Measurements from ENCODE around the gene CHMP5.

Gene CHMP5

DNA sequence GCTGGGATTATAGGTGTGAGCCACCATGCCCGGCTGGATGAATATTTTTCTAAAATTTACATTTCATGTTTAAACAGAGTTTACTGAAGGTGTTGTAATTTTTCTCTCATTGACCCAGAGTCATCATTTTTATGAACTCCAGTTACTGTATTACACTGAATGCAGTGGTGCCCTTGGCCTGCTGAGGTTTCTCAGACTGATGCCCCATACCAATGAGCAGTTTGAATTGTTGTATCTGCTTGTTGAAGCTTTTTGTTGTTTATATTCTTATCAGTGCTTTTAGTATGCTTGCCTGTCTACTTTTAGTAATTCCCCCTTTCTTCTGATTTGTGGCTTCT is 55.4 kb downstream of the CHMP5 start:
- DNase-seq: no peak

DNA sequence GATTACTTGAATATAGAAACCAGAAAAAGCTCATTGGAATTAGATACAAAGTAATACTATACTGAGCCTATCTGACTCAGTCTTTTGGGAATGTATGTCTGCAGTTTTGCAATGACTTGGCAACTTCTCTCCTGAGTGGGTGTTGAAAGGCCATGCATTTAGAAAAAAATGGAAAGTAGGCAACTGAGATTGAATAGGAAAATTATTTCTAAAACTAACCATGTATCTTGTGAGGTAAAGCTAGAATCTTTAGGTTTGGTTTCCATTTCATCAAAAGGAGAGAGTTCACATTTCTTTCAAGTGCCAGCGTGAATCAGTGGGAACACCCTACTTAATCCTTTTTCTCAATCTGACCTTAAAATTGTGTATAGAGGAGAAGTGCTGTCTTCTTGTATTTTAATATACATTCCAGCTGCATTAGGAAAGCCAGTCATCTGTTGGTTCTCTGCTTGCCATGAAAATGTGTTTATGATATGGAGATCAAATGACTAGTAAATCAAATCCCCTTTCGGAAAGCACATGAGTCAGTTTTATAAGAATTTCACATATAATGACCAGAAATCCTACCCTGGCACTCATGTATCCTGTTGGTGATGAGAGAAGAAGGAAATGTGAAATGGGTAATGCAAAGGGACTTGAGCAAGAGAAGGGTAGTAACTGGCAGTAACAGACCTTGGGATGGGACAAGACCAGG is 55.9 kb downstream of the CHMP5 start:
- DNase-seq: peak; percentile 98

DNA sequence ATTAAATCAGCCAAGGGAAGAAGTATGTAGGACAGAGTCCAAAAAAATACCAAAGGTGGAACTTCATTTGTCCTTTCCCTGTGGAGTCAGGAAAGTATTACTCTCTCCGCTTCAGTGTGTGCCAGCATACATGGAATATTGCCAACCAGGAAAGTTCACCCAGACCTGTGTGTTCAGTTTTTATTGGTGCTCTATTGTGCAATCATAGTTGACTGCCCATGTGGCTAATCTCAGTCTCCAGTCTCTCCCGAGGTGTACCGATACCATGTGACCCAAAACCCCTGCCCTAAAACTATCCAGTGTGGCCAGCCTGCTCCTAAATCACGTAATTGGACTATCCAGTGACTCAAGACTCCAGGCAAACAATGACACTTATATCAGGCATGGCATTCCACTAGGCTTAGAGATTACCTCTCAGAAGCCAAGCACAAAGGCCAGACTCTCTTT is 64.3 kb downstream of the CHMP5 start:
- DNase-seq: peak; percentile 94

DNA sequence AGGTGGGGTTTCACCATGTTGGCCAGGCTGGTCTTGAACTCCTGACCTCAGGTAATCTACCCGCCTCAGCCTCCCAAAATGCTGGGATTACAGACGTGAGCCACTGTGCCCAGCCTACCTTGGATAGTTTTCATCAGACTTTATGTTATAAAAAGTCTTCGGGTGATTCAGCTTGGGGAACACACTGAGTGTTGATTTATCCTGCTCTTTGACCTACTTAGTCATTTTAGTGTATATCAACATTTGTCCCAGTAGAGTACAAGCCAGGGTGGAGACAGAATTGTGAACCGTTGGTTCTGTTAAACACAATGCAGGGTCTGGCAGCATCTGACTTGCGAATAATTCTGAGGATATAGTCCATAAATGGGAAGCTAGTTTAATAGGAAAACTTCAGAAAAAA is 65.1 kb downstream of the CHMP5 start:
- peak; percentile 85 for DNase-seq

DNA sequence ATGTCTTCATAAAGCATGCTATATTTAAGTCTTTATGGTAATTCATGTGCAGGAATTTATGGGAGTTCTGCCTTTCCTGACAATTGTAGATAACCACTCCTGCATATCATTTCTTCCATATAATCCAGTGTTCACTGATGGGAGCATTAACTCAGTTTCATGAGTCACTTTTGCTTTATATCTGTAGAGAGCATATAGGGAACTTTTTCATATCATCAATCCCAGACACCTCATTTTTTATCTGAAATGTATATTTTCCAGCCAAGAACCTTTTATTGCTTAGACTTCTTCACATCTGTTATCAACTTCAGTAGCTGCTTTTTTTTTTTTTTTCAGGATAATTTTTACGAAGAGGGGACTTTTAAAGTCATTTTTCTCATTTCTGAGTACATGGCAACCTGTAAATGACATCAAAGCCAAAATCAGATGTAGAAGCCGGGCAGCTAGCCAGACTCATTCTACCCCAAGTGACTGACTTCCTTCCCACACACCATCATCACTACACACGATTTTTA is 66.6 kb downstream of the CHMP5 start:
- DNase-seq: no peak

Data from HCEC 1CT (cell line).